HCT116 (cell line): ENCODE measurements around the gene ARMC10.

Source experiments
- ATF3 ChIP-seq: IDR thresholded peaks from 2 replicates; pipeline ENCODE4 v1.6.1; 2012
- CTCF ChIP-seq, 3 experiments: fragments of 200-600 bp in 1 of 3; sonication (generic) in 1 of 3; IDR thresholded peaks in 2 of 3; conservative IDR thresholded peaks in 1 of 3; 2 replicates each; pipeline ENCODE4 v1.5.1; 2012 to 2017; ENCODE audit warnings: low read depth in 2 of 3, low read length in 2 of 3, antibody characterized with exemption in 1 of 3, borderline replicate concordance in 1 of 3, control low read depth in 1 of 3, mild to moderate bottlenecking in 1 of 3, mixed read lengths in 1 of 3, mixed run types in 1 of 3, moderate library complexity in 1 of 3; ENCODE audit not compliant: insufficient read depth in 1 of 3
- EGR1 ChIP-seq: IDR thresholded peaks from 2 replicates; pipeline ENCODE4 v1.6.1; 2012; ENCODE audit warnings: low read depth
- ELF1 ChIP-seq: IDR thresholded peaks from 2 replicates; pipeline ENCODE4 v1.6.1; 2012; ENCODE audit warnings: low read depth, borderline replicate concordance
- EZH2phosphoT487 ChIP-seq: fragments of 200-600 bp; IDR thresholded peaks from 2 replicates; pipeline ENCODE4 v1.6.1; 2018; ENCODE audit warnings: antibody characterized with exemption, borderline replicate concordance
- JUND ChIP-seq: IDR thresholded peaks from 2 replicates; pipeline ENCODE4 v1.6.1; 2012
- MAX ChIP-seq: IDR thresholded peaks from 2 replicates; pipeline ENCODE4 v1.6.1; 2012
- POLR2A ChIP-seq: IDR thresholded peaks from 2 replicates; pipeline ENCODE4 v1.7.0; 2011; ENCODE audit warnings: borderline replicate concordance; ENCODE audit not compliant: insufficient read depth, insufficient read length; ENCODE audit errors: extremely low read depth
- SIN3A ChIP-seq: IDR thresholded peaks from 2 replicates; pipeline ENCODE4 v1.6.1; 2012; ENCODE audit warnings: low read depth
- TCF7L2 ChIP-seq: IDR thresholded peaks from 2 replicates; pipeline ENCODE4 v1.7.0; 2011; ENCODE audit warnings: borderline replicate concordance, inconsistent platforms; ENCODE audit not compliant: insufficient read depth, insufficient read length; ENCODE audit errors: extremely low read depth
- ZNF274 ChIP-seq: fragments of 200-500 bp; sonication (Bioruptor generic); IDR thresholded peaks from 2 replicates; pipeline ENCODE4 v1.6.1; 2014; ENCODE audit warnings: mild to moderate bottlenecking, low read depth, low read length, inconsistent platforms

- TF ChIP-seq POLR2A (no peak), CTCF (IDR thresholded peaks at IDR 0.05 in 2 of 3, conservative IDR thresholded peaks at IDR 0.05 in 1 of 3; ENCODE audit: borderline replicate concordance in 1 of 3, insufficient read depth in 1 of 3, low read depth in 2 of 3, low read length in 2 of 3) (no peak), TCF7L2 (no peak), ZNF274 (no peak), ELF1 (no peak), EGR1 (no peak), JUND (no peak), SIN3A (no peak), EZH2phosphoT487 (no peak), ATF3 (no peak), MAX (no peak)
These were observed 45.4 kb downstream of the ARMC10 start for GRCh38 chr7:103120362-103120761.
